Uterus (tissue), 4 donors: ENCODE data around the gene MYZAP. TPM values are rescaled to one million over a fixed set of nuclear protein-coding genes. Genes with fewer than 3 reads are reported as not detected.

Experiments used
- DNase-seq, 2 donors: peaks; one replicate each; pipeline ENCODE4 v3.0.0-alpha.2; 2019 to 2020
- H3K27ac ChIP-seq, 2 donors: fragments of 200-600 bp; sonication (generic); 1 replicate in 1 of 2; 2 replicates in 1 of 2; pipeline ENCODE4 v1.5.1; 2016 to 2018
- H3K27me3 ChIP-seq, 2 donors: fragments of 200-600 bp; sonication (generic); one replicate each; pipeline ENCODE4 v1.5.1; 2018 to 2019; ENCODE audit warnings: control low read depth in 1 of 2
- H3K36me3 ChIP-seq, 2 donors: fragments of 200-600 bp; sonication (generic); one replicate each; pipeline ENCODE4 v1.5.1; 2019; ENCODE audit warnings: control low read depth in 1 of 2
- H3K4me1 ChIP-seq, 2 donors: fragments of 200-600 bp; sonication (generic); one replicate each; pipeline ENCODE4 v1.5.1; 2018 to 2019; ENCODE audit warnings: control low read depth in 1 of 2
- H3K4me3 ChIP-seq, 2 donors: fragments of 200-600 bp; sonication (generic); 1 replicate in 1 of 2; 2 replicates in 1 of 2; pipeline ENCODE4 v1.5.1; 2018 to 2019; ENCODE audit warnings: mild to moderate bottlenecking in 1 of 2
- H3K9me3 ChIP-seq, 2 donors: fragments of 200-600 bp; sonication (generic); one replicate each; pipeline ENCODE4 v1.5.1; 2019; ENCODE audit warnings: control low read depth in 1 of 2
- CTCF ChIP-seq, 4 experiments: fragments of 200-600 bp in 2 of 4; fragments of 450-650 bp in 2 of 4; sonication (generic) in 2 of 4; IDR thresholded peaks; one replicate each; pipeline ENCODE4 v1.5.1; 2016 to 2019; ENCODE audit warnings: antibody characterized with exemption in 4 of 4, mild to moderate bottlenecking in 2 of 4, moderate library complexity in 1 of 4
- POLR2A ChIP-seq, 2 donors: fragments of 450-650 bp; IDR thresholded peaks; one replicate each; pipeline ENCODE4 v1.6.1; 2016; ENCODE audit warnings: antibody characterized with exemption in 2 of 2, mild to moderate bottlenecking in 1 of 2, moderate library complexity in 1 of 2
- intact Hi-C: fragments of 100-400 bp; cut with DNase I; formaldehyde crosslinking; loops from one replicate; pipeline ENCODE4 v1.15.1; 2023; ENCODE audit warnings: low total_unique reads
- total RNA-seq, 4 donors: library from RNA; depleted of rRNA in 3 of 4; stranded (reverse); fragments of >200 nt in 3 of 4; gene quantifications; one replicate each; pipeline versions ENCODE4 v1.1.0 to v1.2.4, GENCODE V29; 2014 to 2023
- donor health status: DM: yes; HTN: yes; CAD: no.

Gene MYZAP
- total RNA-seq, 4 donors from 2014 or later: 7.7 to 22.5 (median 18.2) TPM

DNA sequence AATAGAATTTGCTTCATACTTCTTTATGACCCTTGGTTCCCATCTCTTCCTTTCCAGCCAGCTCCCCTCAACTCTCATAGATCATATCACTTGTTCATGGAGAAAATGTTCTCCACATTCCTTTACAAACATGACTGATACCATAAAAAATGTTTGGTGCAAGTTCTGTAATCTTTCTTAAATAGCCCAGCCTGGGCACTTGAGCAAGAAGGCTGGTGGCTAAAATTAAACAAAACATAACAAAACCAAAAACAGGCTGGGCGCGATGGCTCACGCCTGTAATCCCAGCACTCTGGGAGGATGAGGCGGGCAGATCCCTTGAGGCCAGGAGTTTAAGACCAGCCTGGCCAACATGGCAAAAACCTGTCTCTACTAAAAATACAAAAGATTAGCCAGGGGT lies 105.9 kb downstream of the MYZAP start:
- no peak for DNase-seq
- Histone ChIP-seq H3K27ac (peak overlapping the region; percentile 43 to 63), H3K27me3 (no peaks in the 10 kb centered on the region), H3K4me3 (no peak overlapping the region), H3K4me1 (peaks cover 0 to 5% of the 10 kb centered on the region in 2 donors), H3K9me3 (no peaks in the 10 kb centered on the region), H3K36me3 (no peaks in the 10 kb centered on the region)
- intact Hi-C loops: no loop called here
- TF ChIP-seq POLR2A (IDR thresholded peaks at IDR 0.05): no peak
- no peak for TF ChIP-seq CTCF (IDR thresholded peaks at IDR 0.05)

GRCh38 chr15:57698243-57698642 lies 106.5 kb downstream of the MYZAP start:
- H3K27ac ChIP-seq: no peak overlapping the region
- H3K36me3 ChIP-seq: no peaks in the 10 kb centered on the region
- H3K4me1 ChIP-seq: no peaks in the 10 kb centered on the region
- H3K9me3 ChIP-seq: no peaks in the 10 kb centered on the region
- intact Hi-C loops: no loop called here
- H3K4me3 ChIP-seq: no peak overlapping the region
- TF ChIP-seq CTCF (IDR thresholded peaks at IDR 0.05) (no peak), POLR2A (IDR thresholded peaks at IDR 0.05) (no peak)
- no peaks in the 10 kb centered on the region for H3K27me3 ChIP-seq
- no peak for DNase-seq

GRCh38 chr15:57698991-57699390 lies 107.3 kb downstream of the MYZAP start:
- Histone ChIP-seq H3K36me3 (no peaks in the 10 kb centered on the region), H3K9me3 (no peaks in the 10 kb centered on the region), H3K27ac (no peak overlapping the region), H3K4me3 (no peak overlapping the region), H3K4me1 (no peaks in the 10 kb centered on the region), H3K27me3 (no peaks in the 10 kb centered on the region)
- no peak for TF ChIP-seq CTCF (IDR thresholded peaks at IDR 0.05)
- TF ChIP-seq POLR2A (IDR thresholded peaks at IDR 0.05): no peak
- intact Hi-C loops: no loop called here
- no peak for DNase-seq

DNA sequence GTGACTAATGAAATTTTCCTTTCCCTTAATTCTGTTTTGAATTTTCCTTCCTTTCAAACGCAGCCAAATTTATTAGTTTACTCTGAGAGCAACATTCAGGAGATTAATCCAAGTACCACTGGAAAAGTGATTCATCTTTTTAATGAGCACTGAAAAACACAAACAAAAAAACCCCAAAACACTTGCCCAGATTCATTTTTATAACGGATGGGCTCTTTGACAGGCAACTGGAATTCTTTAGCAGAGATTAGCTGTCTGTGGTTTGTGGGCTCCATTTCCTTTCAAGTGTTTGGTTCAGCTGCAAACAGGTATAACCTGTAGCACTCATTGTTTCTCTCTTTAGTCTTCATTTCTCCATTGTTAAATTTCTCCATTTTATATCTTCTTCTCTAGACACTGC lies 111.7 kb downstream of the MYZAP start:
- no peak overlapping the region for H3K4me3 ChIP-seq
- TF ChIP-seq CTCF (IDR thresholded peaks at IDR 0.05) (no peak), POLR2A (IDR thresholded peaks at IDR 0.05) (no peak)
- DNase-seq: no peak
- H3K36me3 ChIP-seq: no peaks in the 10 kb centered on the region
- intact Hi-C loops: no loop called here
- H3K27me3 ChIP-seq: no peaks in the 10 kb centered on the region
- H3K27ac ChIP-seq: peak overlapping the region; percentile 70 to 76
- no peaks in the 10 kb centered on the region for H3K9me3 ChIP-seq
- H3K4me1 ChIP-seq: no peaks in the 10 kb centered on the region

DNA sequence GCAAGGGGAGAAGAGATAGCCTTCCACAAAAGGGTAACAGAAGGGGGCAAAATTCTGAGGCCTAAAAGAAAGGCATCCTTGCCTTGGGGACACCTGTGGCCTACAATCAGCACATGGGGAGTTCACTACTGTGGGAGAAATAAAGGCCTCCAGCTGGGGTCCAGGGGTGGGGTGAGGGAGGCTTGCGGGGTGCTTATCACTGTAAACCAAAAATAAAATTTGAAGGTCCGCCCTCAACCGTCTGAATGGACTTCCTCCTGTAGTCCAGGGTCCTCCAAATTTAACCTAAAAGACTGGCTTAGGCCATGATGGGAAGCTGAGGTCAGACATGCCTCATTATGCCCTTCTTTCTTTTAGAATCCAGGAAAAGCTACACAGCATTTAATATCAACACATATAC lies 112.7 kb downstream of the MYZAP start:
- Histone ChIP-seq H3K27ac (peak overlapping the region; percentile 70 to 76), H3K4me1 (peaks cover 0 to 4% of the 10 kb centered on the region in 2 donors), H3K4me3 (no peak overlapping the region), H3K27me3 (no peaks in the 10 kb centered on the region), H3K36me3 (no peaks in the 10 kb centered on the region), H3K9me3 (no peaks in the 10 kb centered on the region)
- no peak for DNase-seq
- intact Hi-C loops: no loop called here
- TF ChIP-seq POLR2A (IDR thresholded peaks at IDR 0.05) (no peak), CTCF (IDR thresholded peaks at IDR 0.05) (no peak)
